GM18870 (cell line): ENCODE results near the gene ZNF592.
"Not testable (repeated sequence)": the region's sequence is repeated elsewhere in the genome, so short reads cannot be mapped to it uniquely, and the experiment has no call there.

Experiments used
- ATAC-seq: cut with Tn5 transposase; IDR thresholded peaks from one replicate; pipeline ENCODE4 v1.9.1; 2021; ENCODE audit warnings: moderate library complexity; ENCODE audit not compliant: unreplicated experiment

The ZNF592 gene

GRCh38 chr15:84845631-84846030 lies 97.2 kb downstream of the ZNF592 start:
- ATAC-seq, result not testable (repeated sequence)

DNA sequence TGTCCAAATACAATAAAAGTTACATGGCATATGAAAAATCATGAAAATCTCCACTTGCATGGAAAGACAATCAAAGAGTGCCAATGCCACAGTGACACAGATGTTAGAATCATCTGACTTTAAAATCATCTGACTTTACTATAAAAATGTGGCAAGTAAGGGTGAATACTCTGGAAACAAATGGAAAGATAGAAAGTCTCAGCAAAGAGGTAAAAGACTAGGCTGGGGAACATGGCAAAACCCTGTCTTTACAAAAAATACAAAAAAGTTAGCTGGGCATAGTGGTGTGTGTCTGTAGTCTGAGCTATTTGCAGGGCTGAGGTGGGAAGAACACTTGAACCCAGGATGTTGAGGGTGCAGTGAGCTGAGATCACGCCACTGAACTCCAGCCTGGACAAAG lies 97.9 kb downstream of the ZNF592 start:
- no peak for ATAC-seq

DNA sequence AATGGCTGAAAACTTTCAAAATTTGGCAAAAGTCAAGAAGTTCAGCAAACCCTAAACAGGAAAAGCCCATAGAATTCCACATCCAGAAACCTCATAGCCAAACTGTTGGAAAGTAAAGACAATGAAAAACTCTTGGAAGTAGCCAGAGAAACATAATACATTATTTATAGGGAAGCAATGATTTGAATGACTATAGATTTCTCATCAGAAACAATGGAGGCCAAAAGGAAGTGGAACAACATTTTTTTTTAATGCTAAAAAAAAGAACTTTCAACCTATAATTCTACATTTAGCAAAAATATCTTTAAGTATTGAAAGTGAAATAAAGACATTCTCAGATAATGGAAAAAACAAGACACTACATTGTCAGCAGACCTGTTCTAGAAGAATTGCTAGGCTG lies 99.0 kb downstream of the ZNF592 start:
- no peak for ATAC-seq

- ATAC-seq, result no peak
Observed at GRCh38 chr15:84852212-84852611, 103.8 kb downstream of the ZNF592 start.

DNA sequence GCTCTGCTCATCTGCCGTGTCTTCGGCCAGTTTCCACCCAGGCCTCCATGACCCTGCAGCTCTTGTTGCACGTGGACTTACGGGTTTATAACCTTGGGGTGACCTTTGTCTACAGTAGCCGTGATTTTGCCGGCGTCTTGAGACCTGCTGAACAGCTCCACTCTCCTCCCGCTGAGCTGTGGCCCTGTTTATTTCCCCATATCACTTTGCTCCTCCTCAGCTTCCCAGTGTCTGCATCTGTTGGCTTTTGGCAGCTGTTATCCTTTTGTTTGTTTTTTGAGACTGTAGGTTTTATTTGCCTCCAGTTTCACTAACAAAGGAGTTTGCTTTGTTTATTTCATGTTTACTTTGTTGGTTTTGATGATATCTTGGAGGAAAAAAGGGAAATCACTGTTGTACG lies 106.7 kb downstream of the ZNF592 start:
- ATAC-seq, result no peak

DNA sequence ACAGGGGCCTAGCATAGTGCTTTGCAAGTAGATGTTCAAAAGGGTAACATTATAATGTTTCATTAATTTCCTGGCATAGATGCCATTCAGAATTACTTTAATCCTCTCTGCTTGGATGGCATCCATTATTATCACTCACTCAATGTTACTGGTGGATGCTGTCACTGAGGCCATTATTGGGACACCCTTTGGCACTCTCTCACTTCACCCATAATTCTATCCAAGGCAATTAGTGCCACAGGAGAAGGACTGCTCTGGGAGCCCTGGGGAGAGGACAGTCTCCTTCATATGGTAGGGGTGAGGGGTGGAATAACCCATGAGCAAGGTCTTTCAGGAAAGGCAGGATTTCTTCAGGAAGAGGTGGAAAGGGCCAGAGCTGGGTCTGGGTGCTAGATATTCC lies 107.4 kb downstream of the ZNF592 start:
- ATAC-seq, result no peak
